ENCODE measurements around the gene TBPL1. TPM values are rescaled to one million over a fixed set of nuclear protein-coding genes. Genes with fewer than 3 reads are reported as not detected.
A peak's percentile ranks its signal among the peaks of the same experiment; 100 is the strongest.

TBPL1 gene
- total and polyA plus RNA-seq, 9 of the 15 experiments (the other 6 are each of a cell fraction or from before 2014, with no cell fraction given): 78.1 to 152 (median 107) TPM

GRCh38 chr6:134026597-134026996, 73.6 kb downstream of the TBPL1 start (continued):
- TF ChIP-seq TCF3 (CRISPR knock-in tag; IDR thresholded peaks at IDR 0.05): no peak
- no peak for TF ChIP-seq BRCA1 (IDR thresholded peaks at IDR 0.05)
- TF ChIP-seq BRCA1 (CRISPR knock-in tag; IDR thresholded peaks at IDR 0.05): no peak
- TF ChIP-seq CHCHD3 (CRISPR knock-in tag; IDR thresholded peaks at IDR 0.05): no peak
- TF ChIP-seq SMARCE1 (IDR thresholded peaks at IDR 0.05): peak; percentile 23; the same call in 1 of the 2 replicates
- TF ChIP-seq KAT7 (CRISPR knock-in tag; IDR thresholded peaks at IDR 0.05; ENCODE audit: borderline replicate concordance): no peak
- no peak for TF ChIP-seq ATF7 (IDR thresholded peaks at IDR 0.05)
- TF ChIP-seq, protein P1, sequence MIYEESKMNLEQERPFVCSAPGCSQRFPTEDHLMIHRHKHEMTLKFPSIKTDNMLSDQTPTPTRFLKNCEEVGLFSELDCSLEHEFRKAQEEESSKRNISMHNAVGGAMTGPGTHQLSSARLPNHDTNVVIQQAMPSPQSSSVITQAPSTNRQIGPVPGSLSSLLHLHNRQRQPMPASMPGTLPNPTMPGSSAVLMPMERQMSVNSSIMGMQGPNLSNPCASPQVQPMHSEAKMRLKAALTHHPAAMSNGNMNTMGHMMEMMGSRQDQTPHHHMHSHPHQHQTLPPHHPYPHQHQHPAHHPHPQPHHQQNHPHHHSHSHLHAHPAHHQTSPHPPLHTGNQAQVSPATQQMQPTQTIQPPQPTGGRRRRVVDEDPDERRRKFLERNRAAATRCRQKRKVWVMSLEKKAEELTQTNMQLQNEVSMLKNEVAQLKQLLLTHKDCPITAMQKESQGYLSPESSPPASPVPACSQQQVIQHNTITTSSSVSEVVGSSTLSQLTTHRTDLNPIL (CRISPR knock-in tag; IDR thresholded peaks at IDR 0.05): no peak
- TF ChIP-seq KDM1A (IDR thresholded peaks at IDR 0.05): no peak
- no peak for TF ChIP-seq ZNF77 (CRISPR knock-in tag; IDR thresholded peaks at IDR 0.05)
- TF ChIP-seq MXI1 (IDR thresholded peaks at IDR 0.05; ENCODE audit: low read depth, low read length): no peak
- no peak for TF ChIP-seq HOXB6 (CRISPR knock-in tag; IDR thresholded peaks at IDR 0.05; ENCODE audit: borderline replicate concordance)
- no peak for TF ChIP-seq ZNF561 (CRISPR knock-in tag; conservative IDR thresholded peaks at IDR 0.05)
- TF ChIP-seq, protein P2, sequence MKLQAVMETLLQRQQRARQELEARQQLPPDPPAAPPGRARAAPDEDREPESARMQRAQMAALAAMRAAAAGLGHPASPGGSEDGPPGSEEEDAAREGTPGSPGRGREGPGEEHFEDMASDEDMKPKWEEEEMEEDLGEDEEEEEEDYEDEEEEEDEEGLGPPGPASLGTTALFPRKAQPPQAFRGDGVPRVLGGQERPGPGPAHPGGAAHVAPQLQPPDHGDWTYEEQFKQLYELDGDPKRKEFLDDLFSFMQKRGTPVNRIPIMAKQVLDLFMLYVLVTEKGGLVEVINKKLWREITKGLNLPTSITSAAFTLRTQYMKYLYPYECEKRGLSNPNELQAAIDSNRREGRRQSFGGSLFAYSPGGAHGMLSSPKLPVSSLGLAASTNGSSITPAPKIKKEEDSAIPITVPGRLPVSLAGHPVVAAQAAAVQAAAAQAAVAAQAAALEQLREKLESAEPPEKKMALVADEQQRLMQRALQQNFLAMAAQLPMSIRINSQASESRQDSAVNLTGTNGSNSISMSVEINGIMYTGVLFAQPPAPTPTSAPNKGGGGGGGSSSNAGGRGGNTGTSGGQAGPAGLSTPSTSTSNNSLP (IDR thresholded peaks at IDR 0.05; ENCODE audit: borderline replicate concordance, low read depth, low read length): no peak
- no peak for TF ChIP-seq MNT (conservative IDR thresholded peaks at IDR 0.05)
- TF ChIP-seq RB1 (IDR thresholded peaks at IDR 0.05; ENCODE audit: low read depth): no peak
- TF ChIP-seq SMARCB1 (IDR thresholded peaks at IDR 0.05; ENCODE audit: insufficient read length, low read depth): no peak
- no peak for TF ChIP-seq ZNF57 (CRISPR knock-in tag; IDR thresholded peaks at IDR 0.05)
- TF ChIP-seq ZFP36 (IDR thresholded peaks at IDR 0.05; ENCODE audit: low read depth, low read length, partially characterized antibody): no peak
- no peak for TF ChIP-seq HDGF (IDR thresholded peaks at IDR 0.05)
- no peak for TF ChIP-seq POLR2H (tag; IDR thresholded peaks at IDR 0.05; ENCODE audit: low read depth)
- no peak for TF ChIP-seq CCNT2 (IDR thresholded peaks at IDR 0.05; ENCODE audit: borderline replicate concordance, extremely low read depth, insufficient read length, low read depth, low read length)
- TF ChIP-seq CBX8 (IDR thresholded peaks at IDR 0.05; ENCODE audit: borderline replicate concordance, extremely low read depth, low read depth, low read length, poor library complexity, severe bottlenecking): no peak
- TF ChIP-seq ZNF24 (IDR thresholded peaks at IDR 0.05): no peak
- no peak for TF ChIP-seq PHB (CRISPR knock-in tag; IDR thresholded peaks at IDR 0.05)
- no peak for TF ChIP-seq CC2D1A (IDR thresholded peaks at IDR 0.05)
- no peak for TF ChIP-seq ZBTB8A (IDR thresholded peaks at IDR 0.05; ENCODE audit: partially characterized antibody)
- no peak for TF ChIP-seq NR2F6 (CRISPR knock-in tag; IDR thresholded peaks at IDR 0.05)
- no peak for TF ChIP-seq ZNF584 (CRISPR knock-in tag; IDR thresholded peaks at IDR 0.05; ENCODE audit: low read depth)
- no peak for TF ChIP-seq RUNX1 (IDR thresholded peaks at IDR 0.05; ENCODE audit: low read depth)

Measured in K562 (cell line).